ENCODE data around the gene CREB5. TPM values are rescaled to one million over a fixed set of nuclear protein-coding genes. Genes with fewer than 3 reads are reported as not detected.

The CREB5 gene
- total RNA-seq, 1 experiment from 2014 or later = 5.2 TPM

DNA sequence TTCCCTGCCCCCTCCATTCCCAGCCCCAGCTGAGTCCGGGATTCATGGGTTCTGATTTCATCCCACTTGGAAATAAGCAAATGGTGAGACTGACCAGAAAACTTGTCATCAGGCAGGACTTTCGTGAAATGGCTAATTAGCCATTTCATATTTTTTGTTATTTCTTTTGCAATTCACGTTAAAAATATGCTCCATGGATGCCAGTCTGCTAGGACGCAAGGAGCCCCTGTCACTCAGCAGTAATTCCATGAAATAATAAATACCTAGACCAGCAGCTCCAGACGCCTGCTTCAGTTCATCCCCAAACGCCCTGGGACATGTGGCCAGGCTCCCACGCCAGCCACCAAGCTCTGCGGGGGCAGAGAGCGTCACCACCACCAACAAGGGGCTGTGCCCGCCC is 434.9 kb downstream of the CREB5 start:
- H3K9me3 ChIP-seq (ENCODE audit: low read length) = no peaks in the 10 kb centered on the region

GRCh38 chr7:28847681-28848080 is 435.4 kb downstream of the CREB5 start:
- Histone ChIP-seq H3K9me3 (ENCODE audit: low read length) (no peaks in the 10 kb centered on the region), H3K4me3 (ENCODE audit: low read length) (no peak overlapping the region), H3K27ac (ENCODE audit: low read length) (no peak overlapping the region), H3F3A (ENCODE audit: low read length, unreplicated experiment) (no peaks in the 10 kb centered on the region), H3K9ac (ENCODE audit: low read length) (no peak overlapping the region), H3K9me2 (replicated peaks; ENCODE audit: low read length) (no peaks in the 10 kb centered on the region), H3K4me1 (ENCODE audit: insufficient read depth, low read length) (no peaks in the 10 kb centered on the region), H3K36me3 (ENCODE audit: low read depth, low read length) (no peaks in the 10 kb centered on the region), H3K27me3 (ENCODE audit: low read length) (no peaks in the 10 kb centered on the region), H2AFZ (ENCODE audit: low read length) (no peak overlapping the region), H4K20me1 (ENCODE audit: low read length) (no peaks in the 10 kb centered on the region), H3K4me2 (ENCODE audit: low read length) (no peak overlapping the region), H3K79me2 (ENCODE audit: low read length) (no peaks in the 10 kb centered on the region)
- intact Hi-C loops (cut with micrococcal nuclease) = no loop called here
- CTCF ChIA-PET = no interaction called here
- TF ChIP-seq, protein P1, sequence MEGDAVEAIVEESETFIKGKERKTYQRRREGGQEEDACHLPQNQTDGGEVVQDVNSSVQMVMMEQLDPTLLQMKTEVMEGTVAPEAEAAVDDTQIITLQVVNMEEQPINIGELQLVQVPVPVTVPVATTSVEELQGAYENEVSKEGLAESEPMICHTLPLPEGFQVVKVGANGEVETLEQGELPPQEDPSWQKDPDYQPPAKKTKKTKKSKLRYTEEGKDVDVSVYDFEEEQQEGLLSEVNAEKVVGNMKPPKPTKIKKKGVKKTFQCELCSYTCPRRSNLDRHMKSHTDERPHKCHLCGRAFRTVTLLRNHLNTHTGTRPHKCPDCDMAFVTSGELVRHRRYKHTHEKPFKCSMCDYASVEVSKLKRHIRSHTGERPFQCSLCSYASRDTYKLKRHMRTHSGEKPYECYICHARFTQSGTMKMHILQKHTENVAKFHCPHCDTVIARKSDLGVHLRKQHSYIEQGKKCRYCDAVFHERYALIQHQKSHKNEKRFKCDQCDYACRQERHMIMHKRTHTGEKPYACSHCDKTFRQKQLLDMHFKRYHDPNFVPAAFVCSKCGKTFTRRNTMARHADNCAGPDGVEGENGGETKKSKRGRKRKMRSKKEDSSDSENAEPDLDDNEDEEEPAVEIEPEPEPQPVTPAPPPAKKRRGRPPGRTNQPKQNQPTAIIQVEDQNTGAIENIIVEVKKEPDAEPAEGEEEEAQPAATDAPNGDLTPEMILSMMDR (conservative IDR thresholded peaks at IDR 0.05; ENCODE audit: low read depth, low read length) = no peak
- TF ChIP-seq EZH2phosphoT487 (IDR thresholded peaks at IDR 0.05; ENCODE audit: borderline replicate concordance, low read length) (no peak), EZH2 (IDR thresholded peaks at IDR 0.05; ENCODE audit: low read length, unreplicated experiment) (no peak)
- ATAC-seq (no peak), DNase-seq (no peak)
- POLR2A ChIA-PET (ENCODE audit: unreplicated experiment) = interaction anchor here (0.6 kb wide), 1 partner anchor 903 kb away, joined by 3 read pairs; no protein-coding TSS in a partner anchor
- no TSS peak for BruUV-seq (replicated peaks)

More for the DNA sequence above, 434.9 kb downstream of the CREB5 start:
- DNase-seq = no peak
- BruUV-seq (replicated peaks) = no TSS peak
- H3K9me2 ChIP-seq (replicated peaks; ENCODE audit: low read length) = no peaks in the 10 kb centered on the region
- no peak overlapping the region for H2AFZ ChIP-seq (ENCODE audit: low read length)
- H3K27me3 ChIP-seq (ENCODE audit: low read length) = no peaks in the 10 kb centered on the region
- no peaks in the 10 kb centered on the region for H4K20me1 ChIP-seq (ENCODE audit: low read length)
- no peaks in the 10 kb centered on the region for H3K4me1 ChIP-seq (ENCODE audit: insufficient read depth, low read length)
- H3K4me2 ChIP-seq (ENCODE audit: low read length) = no peak overlapping the region
- no peaks in the 10 kb centered on the region for H3F3A ChIP-seq (ENCODE audit: low read length, unreplicated experiment)
- H3K36me3 ChIP-seq (ENCODE audit: low read depth, low read length) = no peaks in the 10 kb centered on the region
- TF ChIP-seq EZH2phosphoT487 (IDR thresholded peaks at IDR 0.05; ENCODE audit: borderline replicate concordance, low read length) (no peak), EZH2 (IDR thresholded peaks at IDR 0.05; ENCODE audit: low read length, unreplicated experiment) (no peak)
- TF ChIP-seq, protein P1 (conservative IDR thresholded peaks at IDR 0.05; ENCODE audit: low read depth, low read length) = no peak
- no peak overlapping the region for H3K27ac ChIP-seq (ENCODE audit: low read length)
- intact Hi-C loops (cut with micrococcal nuclease) = no loop called here
- no peaks in the 10 kb centered on the region for H3K79me2 ChIP-seq (ENCODE audit: low read length)
- POLR2A ChIA-PET (ENCODE audit: unreplicated experiment) = interaction anchor here (0.6 kb wide), 1 partner anchor 903 kb away, joined by 3 read pairs; no protein-coding TSS in a partner anchor
- ATAC-seq = no peak
- CTCF ChIA-PET = no interaction called here
- no peak overlapping the region for H3K4me3 ChIP-seq (ENCODE audit: low read length)
- no peak overlapping the region for H3K9ac ChIP-seq (ENCODE audit: low read length)

GRCh38 chr7:28848906-28849305 is 436.6 kb downstream of the CREB5 start:
- no peak overlapping the region for H3K4me2 ChIP-seq (ENCODE audit: low read length)
- POLR2A ChIA-PET (ENCODE audit: unreplicated experiment) = no interaction called here
- no peak for TF ChIP-seq EZH2 (IDR thresholded peaks at IDR 0.05; ENCODE audit: low read length, unreplicated experiment)
- intact Hi-C loops (cut with micrococcal nuclease) = no loop called here
- H3K4me3 ChIP-seq (ENCODE audit: low read length) = no peak overlapping the region
- no peak overlapping the region for H3K27ac ChIP-seq (ENCODE audit: low read length)
- H3K27me3 ChIP-seq (ENCODE audit: low read length) = no peaks in the 10 kb centered on the region
- H2AFZ ChIP-seq (ENCODE audit: low read length) = no peak overlapping the region
- DNase-seq (no peak), ATAC-seq (no peak)
- H3F3A ChIP-seq (ENCODE audit: low read length, unreplicated experiment) = no peaks in the 10 kb centered on the region
- no TSS peak for BruUV-seq (replicated peaks)
- no peaks in the 10 kb centered on the region for H3K9me3 ChIP-seq (ENCODE audit: low read length)
- no peaks in the 10 kb centered on the region for H3K36me3 ChIP-seq (ENCODE audit: low read depth, low read length)
- peaks cover 5% of the 10 kb centered on the region; the same call in 1 of the 2 replicates for H3K4me1 ChIP-seq (ENCODE audit: insufficient read depth, low read length)
- no peak overlapping the region for H3K9ac ChIP-seq (ENCODE audit: low read length)
- H4K20me1 ChIP-seq (ENCODE audit: low read length) = no peaks in the 10 kb centered on the region
- H3K79me2 ChIP-seq (ENCODE audit: low read length) = no peaks in the 10 kb centered on the region
- CTCF ChIA-PET = no interaction called here
- no peaks in the 10 kb centered on the region for H3K9me2 ChIP-seq (replicated peaks; ENCODE audit: low read length)

All from PC-3 (cell line).